Fibroblast of lung (primary cell): ENCODE measurements around the gene GABRP.

ENCODE experiments used
- EZH2 ChIP-seq: IDR thresholded peaks from 2 replicates; pipeline ENCODE4 v1.5.1; 2012; ENCODE audit warnings: low read length, control low read depth, mild to moderate bottlenecking; ENCODE audit errors: missing control alignments
- TF ChIP-seq, protein P1 (sequence below), 2 donors: IDR thresholded peaks in 1 of 2; conservative IDR thresholded peaks in 1 of 2; 1 replicate in 1 of 2; 2 replicates in 1 of 2; pipeline ENCODE4 v1.5.1; 2011 to 2012; ENCODE audit warnings: low read length in 2 of 2, control low read depth in 1 of 2, inconsistent platforms in 1 of 2, low read depth in 1 of 2, mild to moderate bottlenecking in 1 of 2

DNA sequence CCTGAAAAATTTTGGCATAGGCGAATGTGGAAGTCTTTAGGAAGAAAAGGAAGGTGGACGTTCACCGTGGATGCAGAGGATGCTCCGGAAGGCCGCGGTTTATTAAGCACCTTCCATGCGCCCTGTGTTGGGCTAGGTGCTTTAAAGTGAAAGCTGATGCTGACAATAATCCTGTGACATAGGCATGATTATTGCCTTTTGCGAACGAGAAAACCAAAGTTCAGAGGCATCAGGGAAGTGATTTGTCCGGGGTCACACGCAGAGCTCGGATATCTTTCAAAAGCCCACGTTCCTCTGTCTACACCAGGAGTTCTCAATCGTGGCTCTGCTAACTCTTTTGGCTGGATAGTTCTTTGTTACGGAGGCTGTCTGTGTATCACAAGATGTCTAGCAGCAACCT is 12.0 kb upstream of the GABRP start:
- TF ChIP-seq, protein P1, sequence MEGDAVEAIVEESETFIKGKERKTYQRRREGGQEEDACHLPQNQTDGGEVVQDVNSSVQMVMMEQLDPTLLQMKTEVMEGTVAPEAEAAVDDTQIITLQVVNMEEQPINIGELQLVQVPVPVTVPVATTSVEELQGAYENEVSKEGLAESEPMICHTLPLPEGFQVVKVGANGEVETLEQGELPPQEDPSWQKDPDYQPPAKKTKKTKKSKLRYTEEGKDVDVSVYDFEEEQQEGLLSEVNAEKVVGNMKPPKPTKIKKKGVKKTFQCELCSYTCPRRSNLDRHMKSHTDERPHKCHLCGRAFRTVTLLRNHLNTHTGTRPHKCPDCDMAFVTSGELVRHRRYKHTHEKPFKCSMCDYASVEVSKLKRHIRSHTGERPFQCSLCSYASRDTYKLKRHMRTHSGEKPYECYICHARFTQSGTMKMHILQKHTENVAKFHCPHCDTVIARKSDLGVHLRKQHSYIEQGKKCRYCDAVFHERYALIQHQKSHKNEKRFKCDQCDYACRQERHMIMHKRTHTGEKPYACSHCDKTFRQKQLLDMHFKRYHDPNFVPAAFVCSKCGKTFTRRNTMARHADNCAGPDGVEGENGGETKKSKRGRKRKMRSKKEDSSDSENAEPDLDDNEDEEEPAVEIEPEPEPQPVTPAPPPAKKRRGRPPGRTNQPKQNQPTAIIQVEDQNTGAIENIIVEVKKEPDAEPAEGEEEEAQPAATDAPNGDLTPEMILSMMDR (conservative IDR thresholded peaks at IDR 0.05 in 1 of 2, IDR thresholded peaks at IDR 0.05 in 1 of 2; ENCODE audit: low read depth in 1 of 2, low read length in 2 of 2) = no peak
- no peak for TF ChIP-seq EZH2
